Parathyroid adenoma (tissue), 2 donors: ENCODE measurements around the gene FNBP1.
"Not testable (repeated sequence)": the region's sequence is repeated elsewhere in the genome, so short reads cannot be mapped to it uniquely, and the experiment has no call there.

Experiments
- H2AFZ ChIP-seq: fragments of 300-600 bp; sonication (generic); one replicate; pipeline ENCODE4 v1.7.0; 2017; ENCODE audit warnings: antibody characterized with exemption, mild to moderate bottlenecking
- H3K27ac ChIP-seq: fragments of 300-600 bp; sonication (generic); one replicate; pipeline ENCODE4 v1.7.0; 2017
- H3K27me3 ChIP-seq: fragments of 300-600 bp; sonication (generic); one replicate; pipeline ENCODE4 v1.7.0; 2017; ENCODE audit warnings: low read length; ENCODE audit not compliant: control insufficient read depth, insufficient read depth
- H3K36me3 ChIP-seq: fragments of 300-600 bp; sonication (generic); one replicate; pipeline ENCODE4 v1.7.0; 2017; ENCODE audit warnings: low read length; ENCODE audit not compliant: control insufficient read depth, insufficient read depth
- H3K4me1 ChIP-seq: fragments of 300-600 bp; sonication (generic); one replicate; pipeline ENCODE4 v1.7.0; 2017; ENCODE audit warnings: control low read depth
- H3K4me2 ChIP-seq: fragments of 300-600 bp; sonication (generic); one replicate; pipeline ENCODE4 v1.7.0; 2017; ENCODE audit warnings: low read length
- H3K4me3 ChIP-seq: fragments of 300-600 bp; sonication (generic); one replicate; pipeline ENCODE4 v1.7.0; 2017; ENCODE audit warnings: low read depth, low read length
- H3K79me2 ChIP-seq: fragments of 300-600 bp; sonication (generic); one replicate; pipeline ENCODE4 v1.7.0; 2017; ENCODE audit warnings: control low read depth
- H3K9ac ChIP-seq: fragments of 300-600 bp; sonication (generic); one replicate; pipeline ENCODE4 v1.7.0; 2017; ENCODE audit warnings: mild to moderate bottlenecking
- H3K9me3 ChIP-seq: fragments of 300-600 bp; sonication (generic); one replicate; pipeline ENCODE4 v1.7.0; 2017; ENCODE audit warnings: low read length; ENCODE audit not compliant: control insufficient read depth
- TF ChIP-seq, protein P1 (sequence below): fragments of 300-600 bp; sonication (generic); IDR thresholded peaks from one replicate; pipeline ENCODE4 v1.7.0; 2017; ENCODE audit warnings: antibody characterized with exemption, mild to moderate bottlenecking
- donor health status: primary hyperparathyroidism.

FNBP1 gene

DNA sequence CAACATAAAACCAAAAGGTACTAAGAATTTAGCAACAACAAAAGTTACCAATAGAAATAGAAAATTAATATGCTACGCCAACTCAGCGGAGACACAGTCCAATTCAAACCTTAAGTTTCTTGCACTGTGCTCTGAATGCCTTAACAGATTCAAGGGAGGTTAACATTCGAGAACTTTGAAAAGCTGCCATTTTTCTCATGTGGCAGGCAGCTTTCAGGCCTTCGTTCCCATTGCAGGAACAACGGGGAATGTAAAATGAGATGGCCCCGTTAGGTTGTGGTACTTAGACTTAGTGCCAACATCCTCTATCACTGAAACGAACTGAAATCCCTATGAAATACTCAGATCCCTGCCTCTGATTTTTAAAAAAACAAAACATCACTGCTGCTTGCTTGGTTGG lies 22.4 kb downstream of the FNBP1 start:
- no peak overlapping the region for H3K27ac ChIP-seq
- TF ChIP-seq, protein P1, sequence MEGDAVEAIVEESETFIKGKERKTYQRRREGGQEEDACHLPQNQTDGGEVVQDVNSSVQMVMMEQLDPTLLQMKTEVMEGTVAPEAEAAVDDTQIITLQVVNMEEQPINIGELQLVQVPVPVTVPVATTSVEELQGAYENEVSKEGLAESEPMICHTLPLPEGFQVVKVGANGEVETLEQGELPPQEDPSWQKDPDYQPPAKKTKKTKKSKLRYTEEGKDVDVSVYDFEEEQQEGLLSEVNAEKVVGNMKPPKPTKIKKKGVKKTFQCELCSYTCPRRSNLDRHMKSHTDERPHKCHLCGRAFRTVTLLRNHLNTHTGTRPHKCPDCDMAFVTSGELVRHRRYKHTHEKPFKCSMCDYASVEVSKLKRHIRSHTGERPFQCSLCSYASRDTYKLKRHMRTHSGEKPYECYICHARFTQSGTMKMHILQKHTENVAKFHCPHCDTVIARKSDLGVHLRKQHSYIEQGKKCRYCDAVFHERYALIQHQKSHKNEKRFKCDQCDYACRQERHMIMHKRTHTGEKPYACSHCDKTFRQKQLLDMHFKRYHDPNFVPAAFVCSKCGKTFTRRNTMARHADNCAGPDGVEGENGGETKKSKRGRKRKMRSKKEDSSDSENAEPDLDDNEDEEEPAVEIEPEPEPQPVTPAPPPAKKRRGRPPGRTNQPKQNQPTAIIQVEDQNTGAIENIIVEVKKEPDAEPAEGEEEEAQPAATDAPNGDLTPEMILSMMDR, result no peak
- no peaks in the 10 kb centered on the region for H3K27me3 ChIP-seq
- peaks cover 4% of the 10 kb centered on the region for H3K79me2 ChIP-seq
- H3K36me3 ChIP-seq, result no peaks in the 10 kb centered on the region
- H3K4me3 ChIP-seq, result no peak overlapping the region
- no peaks in the 10 kb centered on the region for H3K4me1 ChIP-seq
- H2AFZ ChIP-seq, result no peak overlapping the region
- no peak overlapping the region for H3K4me2 ChIP-seq
- H3K9me3 ChIP-seq, result no peaks in the 10 kb centered on the region
- no peak overlapping the region for H3K9ac ChIP-seq

DNA sequence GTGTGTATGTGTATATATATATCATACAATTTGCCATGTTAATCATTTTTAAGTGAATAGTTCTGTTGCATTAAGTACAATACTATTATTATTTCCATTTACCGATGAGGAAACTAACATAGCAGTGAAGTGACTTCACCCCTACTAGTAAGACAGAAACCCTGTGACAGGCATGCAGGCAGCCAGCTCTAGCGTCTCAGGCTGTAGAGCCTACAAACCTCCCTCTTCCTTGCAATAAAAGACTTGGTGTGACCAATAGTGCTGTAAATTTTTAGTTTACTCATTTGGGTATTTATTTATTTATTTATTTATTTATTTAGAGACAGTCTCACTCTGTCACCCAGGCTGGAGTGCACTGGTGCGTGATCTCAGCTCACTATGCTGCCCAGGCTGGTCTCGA lies 24.7 kb downstream of the FNBP1 start:
- Histone ChIP-seq H2AFZ (no peak overlapping the region), H3K79me2 (peaks cover 2% of the 10 kb centered on the region), H3K4me1 (no peaks in the 10 kb centered on the region), H3K9me3 (no peaks in the 10 kb centered on the region), H3K9ac (no peak overlapping the region), H3K4me3 (no peak overlapping the region), H3K27me3 (no peaks in the 10 kb centered on the region), H3K36me3 (no peaks in the 10 kb centered on the region), H3K4me2 (no peak overlapping the region), H3K27ac (no peak overlapping the region)
- TF ChIP-seq, protein P1, result no peak

DNA sequence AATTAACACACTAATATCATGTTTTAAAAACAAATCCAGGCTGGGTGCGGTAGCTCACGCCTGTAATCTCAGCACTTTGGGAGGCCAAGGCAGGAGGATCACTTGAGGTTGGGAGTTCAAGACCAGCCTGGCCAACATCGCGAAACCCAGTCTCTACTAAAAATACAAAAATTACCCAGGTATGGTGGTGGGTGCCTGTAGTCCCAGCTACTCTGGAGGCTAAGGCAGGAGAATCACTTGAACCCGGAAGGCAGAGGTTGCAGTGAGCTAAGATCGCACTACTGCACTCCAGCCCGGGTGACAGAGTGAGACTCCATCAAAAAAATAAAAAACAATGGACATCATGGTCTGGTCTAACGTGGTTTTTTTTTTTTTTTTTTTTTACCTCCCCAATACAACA lies 25.5 kb downstream of the FNBP1 start:
- not testable (repeated sequence) for H3K79me2 ChIP-seq, H3K36me3 ChIP-seq, H2AFZ ChIP-seq, H3K4me3 ChIP-seq, H3K4me2 ChIP-seq, H3K4me1 ChIP-seq, H3K27me3 ChIP-seq, H3K9ac ChIP-seq, H3K9me3 ChIP-seq, H3K27ac ChIP-seq

DNA sequence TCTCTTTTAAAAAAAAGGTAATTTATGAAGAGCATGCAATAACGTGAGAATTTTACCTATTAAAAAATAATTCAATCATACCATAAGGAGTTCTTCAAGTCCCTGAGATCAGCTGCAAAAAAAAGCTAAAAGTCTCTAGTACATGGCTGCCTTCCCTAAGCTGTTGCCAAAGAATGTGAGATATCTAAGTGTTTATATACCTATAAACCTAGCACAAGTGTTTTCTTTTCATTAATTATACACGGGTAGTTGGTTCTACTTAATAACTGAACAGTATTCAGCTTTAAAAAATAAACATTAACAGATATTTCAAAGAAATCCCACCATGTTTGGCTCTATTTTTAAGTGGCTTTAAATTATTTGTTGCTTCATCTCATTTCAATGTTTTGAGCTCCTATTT lies 25.9 kb downstream of the FNBP1 start:
- no peak overlapping the region for H3K4me2 ChIP-seq
- peaks cover 2% of the 10 kb centered on the region for H3K79me2 ChIP-seq
- H3K9me3 ChIP-seq, result no peaks in the 10 kb centered on the region
- H3K36me3 ChIP-seq, result no peaks in the 10 kb centered on the region
- H2AFZ ChIP-seq, result no peak overlapping the region
- no peaks in the 10 kb centered on the region for H3K27me3 ChIP-seq
- no peaks in the 10 kb centered on the region for H3K4me1 ChIP-seq
- TF ChIP-seq, protein P1, result no peak
- no peak overlapping the region for H3K4me3 ChIP-seq
- no peak overlapping the region for H3K27ac ChIP-seq
- H3K9ac ChIP-seq, result no peak overlapping the region

DNA sequence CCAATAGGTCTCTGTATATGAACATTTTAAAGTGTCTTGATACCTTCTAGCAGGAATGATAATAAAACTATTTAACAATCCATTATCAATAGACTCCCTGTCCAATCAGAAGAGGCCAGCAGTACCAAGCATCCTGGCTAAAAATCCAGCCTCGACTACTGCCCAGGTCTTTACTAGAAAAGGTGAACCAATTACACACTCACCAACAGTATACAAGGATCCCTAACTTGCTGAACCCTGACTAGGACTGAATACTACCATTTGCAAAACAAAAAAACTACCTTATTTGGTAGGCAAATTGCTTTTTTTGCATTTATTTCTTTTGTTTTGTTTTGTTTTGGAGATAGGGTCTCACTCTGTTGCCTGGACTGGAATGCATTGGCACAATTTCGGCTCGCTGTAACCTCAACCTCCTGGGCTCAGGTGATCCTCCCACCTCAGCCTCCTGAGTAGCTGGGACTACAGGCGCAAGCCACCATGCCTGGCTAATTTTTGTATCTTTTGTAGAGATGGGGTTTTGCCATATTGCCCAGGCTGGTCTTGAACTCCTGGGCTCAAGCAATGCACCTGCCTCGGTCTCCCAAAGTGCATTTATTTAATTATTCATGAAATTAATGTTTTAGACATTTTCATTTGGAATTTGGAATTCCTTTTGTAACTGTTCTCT lies 27.5 kb downstream of the FNBP1 start:
- no peaks in the 10 kb centered on the region for H3K36me3 ChIP-seq
- H3K4me3 ChIP-seq, result no peak overlapping the region
- peaks cover 4% of the 10 kb centered on the region for H3K79me2 ChIP-seq
- H3K4me2 ChIP-seq, result no peak overlapping the region
- TF ChIP-seq, protein P1, result no peak
- H3K27me3 ChIP-seq, result no peaks in the 10 kb centered on the region
- H3K4me1 ChIP-seq, result no peaks in the 10 kb centered on the region
- no peak overlapping the region for H3K27ac ChIP-seq
- H3K9me3 ChIP-seq, result no peaks in the 10 kb centered on the region
- no peak overlapping the region for H3K9ac ChIP-seq
- H2AFZ ChIP-seq, result no peak overlapping the region
